GM18508 (cell line): ENCODE data around the gene TATDN2.

Experiments
- ATAC-seq: cut with Tn5 transposase; IDR thresholded peaks from one replicate; pipeline ENCODE4 v1.9.1; 2021; ENCODE audit warnings: moderate number of reproducible peaks; ENCODE audit not compliant: insufficient read depth, unreplicated experiment

TATDN2 gene, protein sequence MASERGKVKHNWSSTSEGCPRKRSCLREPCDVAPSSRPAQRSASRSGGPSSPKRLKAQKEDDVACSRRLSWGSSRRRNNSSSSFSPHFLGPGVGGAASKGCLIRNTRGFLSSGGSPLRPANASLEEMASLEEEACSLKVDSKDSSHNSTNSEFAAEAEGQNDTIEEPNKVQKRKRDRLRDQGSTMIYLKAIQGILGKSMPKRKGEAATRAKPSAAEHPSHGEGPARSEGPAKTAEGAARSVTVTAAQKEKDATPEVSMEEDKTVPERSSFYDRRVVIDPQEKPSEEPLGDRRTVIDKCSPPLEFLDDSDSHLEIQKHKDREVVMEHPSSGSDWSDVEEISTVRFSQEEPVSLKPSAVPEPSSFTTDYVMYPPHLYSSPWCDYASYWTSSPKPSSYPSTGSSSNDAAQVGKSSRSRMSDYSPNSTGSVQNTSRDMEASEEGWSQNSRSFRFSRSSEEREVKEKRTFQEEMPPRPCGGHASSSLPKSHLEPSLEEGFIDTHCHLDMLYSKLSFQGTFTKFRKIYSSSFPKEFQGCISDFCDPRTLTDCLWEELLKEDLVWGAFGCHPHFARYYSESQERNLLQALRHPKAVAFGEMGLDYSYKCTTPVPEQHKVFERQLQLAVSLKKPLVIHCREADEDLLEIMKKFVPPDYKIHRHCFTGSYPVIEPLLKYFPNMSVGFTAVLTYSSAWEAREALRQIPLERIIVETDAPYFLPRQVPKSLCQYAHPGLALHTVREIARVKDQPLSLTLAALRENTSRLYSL

DNA sequence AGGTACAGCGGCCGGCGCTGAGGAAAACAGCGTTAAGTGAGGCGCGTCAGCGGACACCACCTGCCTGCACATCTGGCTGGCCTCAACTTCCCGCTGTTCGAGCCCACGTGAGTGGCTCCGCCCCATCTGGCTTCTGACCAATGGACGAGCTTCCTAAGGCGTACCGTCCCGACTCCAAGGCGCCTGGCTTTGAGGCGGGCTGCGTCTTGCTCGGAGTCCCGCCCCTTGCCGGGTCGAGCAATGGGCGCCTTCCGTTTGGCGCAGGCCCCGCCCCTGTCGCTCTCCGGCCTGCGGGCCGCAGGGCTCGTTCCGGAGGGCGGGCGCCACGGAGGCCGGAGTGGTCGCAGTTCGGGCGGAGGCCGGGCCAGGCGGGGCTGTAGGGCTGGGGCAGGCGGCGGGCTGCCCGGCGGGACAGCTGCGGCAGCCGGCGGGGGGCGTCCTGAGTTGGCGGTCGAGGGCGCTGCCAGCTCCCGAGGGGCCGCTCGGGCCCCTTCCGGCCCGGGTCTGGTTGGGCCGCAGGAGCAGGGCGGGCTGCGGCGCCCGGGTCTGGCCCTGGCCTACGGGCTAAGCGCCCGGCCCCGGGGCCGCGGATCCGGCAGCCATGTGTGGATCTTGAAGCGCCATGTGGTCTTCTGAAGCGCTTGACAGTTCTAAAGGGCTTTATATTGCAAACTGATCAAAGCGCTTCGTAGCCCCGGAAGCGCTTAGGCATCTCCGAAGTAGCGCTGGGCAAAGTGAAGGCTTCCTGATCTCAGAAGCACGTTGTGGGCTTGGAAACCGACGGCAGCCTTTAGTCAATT lies at the start of gene TATDN2:
Gene TATDN2, plus strand, starts transcription at position 276 of the 800 bp plus-strand sequence. CDS start 742 bp downstream, outside the sequence.
- ATAC-seq, result peak; percentile 84

DNA sequence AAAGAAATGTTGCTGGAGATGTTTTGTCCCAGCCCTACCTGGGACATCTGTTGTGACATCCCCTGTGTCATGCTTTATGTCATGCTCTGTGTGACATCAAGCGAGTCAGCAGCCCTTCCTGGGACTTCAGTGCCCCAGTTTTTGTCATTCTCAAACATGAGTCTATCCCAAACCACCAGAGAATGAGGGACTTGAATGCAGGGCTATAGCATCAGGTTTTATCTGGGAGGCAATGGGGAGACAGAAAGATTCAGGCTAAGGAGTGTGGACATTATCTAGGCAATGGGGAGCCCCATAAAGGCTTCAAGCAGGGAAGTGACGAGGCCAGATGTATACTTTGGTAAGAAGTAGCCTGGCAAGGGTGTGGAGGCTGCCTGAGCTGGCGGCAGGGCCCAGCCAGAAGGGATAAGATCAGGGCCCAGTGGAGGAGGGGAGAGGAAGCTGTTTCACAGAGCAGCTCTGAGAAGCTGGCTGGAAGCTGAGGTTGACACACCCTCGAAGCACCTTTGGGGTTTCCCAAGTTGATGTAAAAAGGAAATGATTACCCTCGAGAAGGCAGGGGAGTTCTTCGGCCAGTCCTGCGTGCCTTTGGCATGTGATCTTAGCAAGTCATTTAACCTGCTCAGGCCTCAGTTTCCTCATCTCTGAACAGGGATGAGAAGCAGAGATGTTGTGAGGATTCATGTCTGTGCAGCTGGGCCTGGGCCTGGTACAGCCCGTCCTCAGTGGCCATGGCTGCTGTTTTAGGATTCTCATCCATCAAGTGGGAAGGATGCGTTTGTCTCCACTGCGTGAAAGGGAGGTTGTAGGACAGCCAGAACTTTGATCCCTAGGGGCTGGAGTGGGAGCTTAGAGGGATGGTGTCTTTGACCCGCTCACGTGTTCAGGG lies 49.3 kb upstream of the TATDN2 start:
- ATAC-seq, result peak; percentile 71

DNA sequence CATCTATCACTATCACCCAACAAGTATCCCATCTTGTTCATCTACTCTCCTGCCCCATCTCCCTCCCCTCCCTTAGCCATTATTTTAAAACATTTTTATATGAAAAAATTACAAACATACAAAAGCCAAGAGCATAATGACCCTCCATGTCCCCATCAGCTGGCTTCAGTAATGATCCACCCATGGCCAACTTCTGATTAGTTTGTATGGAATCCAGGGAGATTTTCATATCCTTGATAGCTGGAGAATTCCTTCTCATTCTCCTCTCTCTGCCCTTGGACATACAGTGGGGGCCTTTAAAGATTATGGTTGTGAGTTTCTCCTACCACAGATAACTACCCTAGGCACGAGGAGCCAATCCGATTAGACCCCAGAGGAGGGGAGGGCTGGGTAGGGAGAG lies 43.3 kb upstream of the TATDN2 start:
- no peak for ATAC-seq

DNA sequence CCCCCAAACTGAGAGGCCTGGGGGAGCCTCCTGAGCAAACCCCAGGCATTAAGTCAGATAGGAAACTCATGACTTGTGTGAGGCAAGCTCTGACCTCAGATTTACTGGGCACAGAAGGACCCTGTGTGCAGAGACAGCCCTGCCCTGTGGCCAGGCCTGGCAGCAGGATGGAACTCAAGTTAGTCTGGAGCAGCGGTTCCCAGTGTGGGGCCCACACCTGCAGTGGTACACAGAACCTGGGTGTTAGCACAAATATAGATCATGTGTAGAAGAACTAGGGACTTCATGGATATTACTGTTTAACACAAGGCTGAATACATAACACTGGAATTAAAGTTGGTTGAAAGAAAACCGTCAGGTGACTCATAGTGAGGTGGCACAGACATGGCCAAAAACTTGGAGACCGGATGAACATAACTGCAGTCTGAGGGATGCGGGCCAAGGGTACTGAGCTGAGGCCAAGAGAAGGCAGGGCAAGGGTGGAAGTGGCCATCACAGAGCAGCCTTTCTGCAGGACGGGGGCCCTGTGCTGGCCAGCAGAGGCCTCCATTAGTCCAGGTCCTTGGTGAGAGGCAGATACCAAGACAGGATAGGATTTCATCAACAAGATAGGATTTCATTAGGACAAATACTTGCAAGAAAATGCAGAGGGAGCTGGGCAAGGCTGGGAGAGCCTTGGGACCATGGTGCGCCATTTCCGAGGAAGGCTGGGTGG lies 42.7 kb upstream of the TATDN2 start:
- ATAC-seq, result no peak

DNA sequence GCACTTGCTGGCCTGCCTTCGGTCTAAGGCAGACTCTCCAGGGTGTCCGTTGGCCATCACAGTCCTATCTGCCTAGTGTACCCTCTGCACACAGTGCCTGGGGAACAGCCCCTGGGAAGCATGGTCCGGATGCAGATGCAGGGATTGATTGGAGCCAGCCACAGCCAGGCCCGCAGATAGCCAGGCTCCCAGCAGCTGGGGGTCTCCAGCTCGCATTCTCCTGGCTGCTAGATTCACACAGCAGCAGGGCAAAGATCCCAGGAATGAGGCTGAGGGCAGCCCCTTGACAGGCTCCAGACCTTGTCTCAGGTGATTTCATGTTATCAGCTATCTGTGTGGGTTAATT lies 42.1 kb upstream of the TATDN2 start:
- ATAC-seq, result no peak

DNA sequence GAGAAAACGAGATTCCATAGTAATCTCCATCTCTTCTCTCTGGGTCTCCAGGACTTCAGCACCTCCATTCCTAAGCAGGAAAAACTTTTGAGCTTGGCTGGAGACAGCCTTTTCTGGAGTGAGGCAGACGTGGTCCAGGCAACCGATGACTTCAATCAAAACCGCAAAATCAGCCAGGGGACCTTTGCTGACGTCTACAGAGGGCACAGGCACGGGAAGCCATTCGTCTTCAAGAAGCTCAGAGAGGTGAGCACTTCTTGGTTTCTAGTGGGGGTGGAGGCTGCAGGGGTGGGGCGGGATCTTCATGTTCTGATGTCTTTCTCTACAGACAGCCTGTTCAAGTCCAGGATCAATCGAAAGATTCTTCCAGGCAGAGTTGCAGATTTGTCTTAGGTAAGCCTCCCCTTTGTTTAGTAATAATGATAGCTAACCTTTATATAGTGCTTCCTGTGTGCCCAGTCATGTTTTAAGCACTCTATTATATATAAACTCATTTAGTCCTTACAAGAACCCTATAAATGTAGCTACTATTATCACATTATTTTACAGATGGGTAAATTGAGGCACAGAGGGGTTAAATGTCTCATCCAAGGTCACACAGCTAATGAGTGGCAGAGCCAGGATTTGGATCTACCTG lies 35.0 kb upstream of the TATDN2 start:
- no peak for ATAC-seq

DNA sequence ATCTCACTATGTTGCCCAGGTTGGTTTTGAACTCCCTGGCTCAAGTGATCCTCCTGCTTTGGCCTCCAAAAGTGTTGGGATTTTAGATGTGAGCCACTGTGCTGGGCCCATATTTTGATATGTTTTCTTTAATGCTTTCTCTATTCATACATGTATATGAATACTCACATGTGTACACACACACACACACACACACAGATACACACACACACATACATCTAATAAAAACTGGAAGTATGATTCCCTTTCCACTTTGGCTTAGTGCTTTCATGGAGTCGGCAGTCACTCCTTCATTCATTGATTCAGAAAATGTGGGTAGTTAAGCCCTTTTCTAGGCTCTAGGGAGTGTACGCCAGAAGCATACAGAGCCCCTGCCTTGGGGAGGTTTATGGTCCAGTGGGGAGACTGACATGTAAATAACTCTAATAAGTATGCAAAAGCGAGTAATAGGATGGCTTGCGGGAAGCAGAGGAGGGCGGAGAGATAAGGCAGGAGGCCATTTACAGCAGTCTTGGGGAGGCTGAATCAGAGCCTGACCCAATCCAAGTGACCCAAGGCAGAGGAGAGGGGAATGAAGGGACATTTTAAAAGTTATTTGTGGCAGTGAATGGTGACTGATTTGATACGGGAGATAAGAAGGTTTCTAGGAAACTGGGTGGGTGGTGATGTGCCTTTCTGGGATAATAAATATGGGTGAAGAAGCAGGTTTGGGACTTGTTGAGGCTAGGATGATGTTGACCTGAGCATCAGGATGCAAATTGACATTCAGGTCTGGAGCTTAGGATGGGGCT lies 32.5 kb upstream of the TATDN2 start:
- ATAC-seq, result no peak

DNA sequence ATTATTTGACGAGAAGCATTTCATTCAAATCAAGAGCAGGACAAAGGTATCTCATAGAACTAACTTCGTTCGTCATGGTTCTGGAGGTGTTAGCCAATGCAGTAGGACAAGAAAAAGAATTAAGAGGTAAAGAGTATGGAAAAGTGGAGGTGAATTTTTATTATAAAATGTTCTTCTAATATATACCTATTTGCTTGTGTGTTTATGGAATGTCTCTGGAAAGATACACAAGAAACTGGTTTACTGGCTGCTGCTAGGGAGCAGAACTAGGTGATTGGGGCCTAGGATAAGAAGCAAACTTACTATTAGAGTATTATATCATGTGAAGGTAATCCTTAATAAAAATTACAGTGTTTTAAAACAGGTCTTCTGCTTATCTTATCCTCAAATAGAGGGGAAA lies 30.9 kb upstream of the TATDN2 start:
- ATAC-seq, result no peak

DNA sequence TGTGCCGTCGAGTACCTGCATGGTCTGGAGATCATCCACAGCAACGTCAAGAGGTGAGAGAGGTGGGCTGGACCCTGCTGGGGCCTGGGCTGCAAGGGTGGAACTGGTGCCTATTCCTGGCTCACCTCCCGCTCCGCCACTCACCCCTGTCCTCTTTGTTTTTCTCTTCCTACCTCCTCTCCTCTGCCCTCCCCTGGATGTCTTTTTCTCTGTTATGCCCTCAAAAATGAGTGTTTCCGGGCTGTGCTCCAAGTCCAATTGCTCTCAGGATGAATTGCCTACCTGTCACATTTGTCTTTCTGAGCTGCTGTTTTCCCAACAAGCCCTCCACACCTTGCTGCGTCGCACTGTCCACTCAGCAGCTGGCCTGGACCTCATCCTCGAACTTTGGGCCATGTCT lies 28.5 kb upstream of the TATDN2 start:
- no peak for ATAC-seq

DNA sequence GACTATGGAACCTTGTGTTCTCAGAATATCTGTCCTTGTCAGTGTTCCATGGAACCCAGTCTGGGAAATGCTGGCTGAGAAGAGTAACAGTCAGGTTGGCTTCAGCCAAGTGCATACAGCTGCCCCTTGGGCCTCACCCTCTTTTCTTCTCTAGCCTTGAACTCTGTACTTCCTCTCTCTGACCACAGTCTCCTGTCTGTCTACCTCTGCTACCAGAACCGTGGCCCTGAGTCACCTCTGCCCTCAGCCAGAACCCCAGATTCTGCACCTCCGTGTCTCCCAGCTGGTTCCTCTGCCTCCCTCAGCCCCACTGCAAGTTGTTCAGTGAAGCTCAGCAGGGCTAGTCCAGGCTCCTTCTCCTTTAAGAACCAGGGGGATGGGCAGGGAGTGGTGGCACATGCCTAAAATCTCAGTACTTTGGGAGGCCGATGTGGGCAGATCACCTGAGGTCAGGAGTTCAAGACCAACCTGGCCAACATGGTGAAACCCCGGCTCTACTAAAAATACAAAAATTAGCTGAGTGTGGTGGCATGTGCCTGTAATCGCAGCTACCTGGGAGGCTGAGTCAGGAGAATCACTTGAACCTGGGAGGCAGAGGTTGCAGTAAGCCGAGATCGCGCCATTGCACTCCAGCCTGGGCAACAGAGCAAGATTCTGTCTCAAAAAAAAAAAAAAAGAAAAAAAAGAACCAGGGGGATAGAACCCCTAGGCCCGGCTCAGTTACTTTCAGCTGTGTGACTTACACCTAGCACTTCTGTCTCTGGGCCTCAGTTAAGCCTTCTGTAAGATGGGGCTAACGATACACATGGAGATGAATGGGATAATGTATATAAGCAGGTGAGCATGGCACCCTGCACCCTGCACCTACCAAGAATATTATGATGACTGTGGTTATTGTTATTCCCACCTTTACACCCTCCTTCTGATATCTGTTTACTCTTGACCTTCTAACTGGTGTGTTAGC lies 24.3 kb upstream of the TATDN2 start:
- ATAC-seq, result peak; percentile 53

DNA sequence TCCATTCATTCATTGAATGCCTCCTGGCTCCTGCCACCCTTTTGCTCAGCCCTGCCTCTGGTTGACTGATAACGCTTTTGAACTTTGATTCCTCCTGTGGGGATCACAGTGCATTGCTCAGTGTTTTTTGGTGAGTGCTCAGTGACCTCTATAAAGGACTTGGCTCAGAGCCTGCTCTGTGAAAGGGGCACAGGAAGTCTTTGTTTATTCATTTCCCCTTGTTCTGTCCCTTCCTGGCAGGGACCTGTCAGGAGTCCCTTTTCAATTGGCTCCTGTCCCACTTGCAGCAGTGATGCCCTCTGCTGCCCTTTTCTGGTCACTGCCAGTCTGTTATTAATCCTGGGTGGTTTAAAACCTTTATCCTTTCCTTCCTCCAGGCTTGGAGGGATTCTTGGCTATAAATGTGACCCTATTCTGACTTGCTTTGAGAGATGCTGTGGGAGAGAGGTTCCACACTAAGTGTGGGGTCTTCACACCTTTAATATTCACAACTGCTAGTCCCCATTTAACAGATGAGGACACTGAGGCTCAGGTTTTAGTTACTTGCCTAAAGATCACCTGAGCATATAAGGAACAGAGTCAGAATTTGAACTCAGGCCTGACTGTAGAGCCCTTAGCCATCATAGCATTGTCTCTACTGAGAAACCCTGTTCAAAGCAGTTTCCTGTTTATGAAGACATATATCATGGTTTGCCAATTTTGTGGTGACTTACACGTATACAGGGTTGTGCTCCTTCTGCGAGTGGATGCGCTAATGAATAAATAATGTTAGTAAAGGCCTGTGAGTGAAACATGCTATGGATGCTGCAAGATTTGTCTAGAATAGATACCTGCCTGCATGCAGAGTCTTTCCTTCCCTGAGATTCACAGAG lies 23.2 kb upstream of the TATDN2 start:
- ATAC-seq, result no peak

DNA sequence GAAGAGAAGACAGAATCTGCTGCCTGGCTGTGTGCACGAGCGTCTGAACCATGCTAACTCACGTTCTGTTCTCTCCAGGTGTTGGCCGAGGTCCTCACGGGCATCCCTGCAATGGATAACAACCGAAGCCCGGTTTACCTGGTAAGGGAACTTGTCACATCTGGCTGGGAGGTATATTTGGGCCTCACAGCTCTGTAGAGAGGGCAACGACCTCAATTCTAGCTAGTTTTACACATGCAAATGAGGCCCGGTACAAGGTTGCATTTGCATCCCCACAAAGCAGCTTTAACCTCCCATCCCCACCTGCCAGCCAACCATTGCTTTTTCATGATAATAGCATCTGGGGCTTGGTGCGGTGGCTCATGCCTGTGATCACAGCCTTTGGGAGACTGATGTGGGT lies 22.0 kb upstream of the TATDN2 start:
- ATAC-seq, result no peak

DNA sequence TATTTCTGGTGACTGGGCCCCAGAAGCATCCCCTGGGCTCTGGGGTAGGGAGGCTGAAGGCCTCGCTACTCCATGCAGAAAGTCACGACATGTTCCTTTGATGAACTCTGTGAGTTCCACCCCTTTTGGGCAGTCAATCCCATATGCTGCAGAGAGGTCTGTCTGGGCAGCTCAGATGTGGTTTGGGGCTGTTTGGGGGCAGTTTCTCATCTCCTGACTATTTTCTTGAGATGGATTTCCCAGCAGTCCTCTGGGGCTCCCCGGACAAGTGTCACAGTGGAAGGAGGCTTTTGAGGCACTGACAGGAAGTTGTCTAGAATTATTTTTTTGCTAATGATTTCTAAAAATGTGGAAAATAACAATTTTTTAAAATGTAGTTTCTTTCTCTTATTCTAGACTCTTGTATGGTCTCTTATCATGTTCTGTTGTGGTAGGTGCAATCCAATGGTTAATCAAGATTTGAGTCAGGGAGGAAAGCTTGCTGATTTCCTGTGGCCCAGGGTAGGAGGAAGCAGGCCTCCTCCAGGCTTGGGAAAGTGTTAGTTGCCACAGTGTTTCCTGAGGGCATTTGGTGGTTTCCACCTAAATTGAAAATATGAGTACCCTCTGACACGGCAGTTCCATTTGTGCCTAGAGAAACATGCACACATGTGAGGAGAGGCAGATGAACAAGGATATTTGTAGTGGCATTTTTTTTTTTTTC lies 19.9 kb upstream of the TATDN2 start:
- no peak for ATAC-seq

DNA sequence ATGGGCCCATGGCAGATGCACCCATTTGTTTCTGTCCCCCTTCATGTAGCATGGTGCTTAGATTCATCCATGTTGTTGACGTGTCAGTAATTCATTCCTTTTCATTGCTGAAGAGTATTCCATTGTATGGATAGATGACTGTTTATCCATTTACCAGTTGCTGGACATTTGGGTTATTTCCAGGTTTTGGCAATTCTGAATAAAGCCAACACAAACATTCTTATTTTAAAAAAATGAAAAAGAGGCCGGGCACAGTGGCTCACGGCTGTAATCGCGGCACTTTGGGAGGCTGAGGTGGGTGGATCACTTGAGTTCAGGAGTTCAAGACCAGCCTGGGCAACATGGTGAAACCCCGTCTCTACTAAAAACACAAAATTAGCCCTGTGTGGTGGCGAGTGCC lies 18.7 kb upstream of the TATDN2 start:
- no peak for ATAC-seq

DNA sequence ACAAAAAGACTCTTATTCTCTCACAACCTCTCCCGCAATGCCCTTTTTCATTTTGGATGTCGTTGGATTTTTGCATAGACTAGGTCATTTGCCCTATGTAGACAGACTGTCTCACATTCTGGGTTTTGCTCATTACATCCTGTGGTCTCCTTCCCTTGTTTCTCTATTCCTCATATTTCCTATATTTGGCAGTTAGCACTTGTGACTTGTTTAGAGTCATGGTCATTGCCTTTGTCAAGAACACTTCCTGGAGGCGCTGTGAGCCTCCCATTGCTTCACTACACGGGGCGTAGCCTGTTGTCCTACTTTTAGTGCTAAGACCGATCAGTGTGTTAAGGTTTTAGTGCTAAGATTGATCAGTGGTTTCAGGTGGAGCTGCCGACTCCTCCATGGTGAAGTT lies 16.1 kb upstream of the TATDN2 start:
- ATAC-seq, result no peak

DNA sequence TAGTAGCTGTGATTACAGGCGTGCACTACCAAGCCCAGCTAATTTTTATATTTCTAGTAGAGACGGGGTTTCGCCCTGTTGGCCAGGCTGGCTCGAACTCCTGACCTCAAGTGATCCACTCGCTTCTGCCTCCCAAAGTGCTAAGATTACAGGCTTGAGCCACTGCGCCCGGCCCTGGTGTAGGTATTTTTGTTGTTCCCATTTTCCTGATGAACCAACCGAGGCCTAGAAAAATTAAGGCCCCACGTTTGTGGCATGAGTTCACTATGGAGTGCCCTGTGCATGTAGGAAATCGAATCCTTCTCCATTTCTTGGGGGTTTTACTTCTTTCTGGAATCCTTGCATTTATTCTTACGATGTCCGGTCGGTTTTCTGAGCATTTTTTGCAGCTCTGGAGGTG lies 14.3 kb upstream of the TATDN2 start:
- ATAC-seq, result no peak
